NK-92 (cell line): ENCODE data around the gene TRIM52.
"Not testable (repeated sequence)": the region's sequence is repeated elsewhere in the genome, so short reads cannot be mapped to it uniquely, and the experiment has no call there.

Experiments used
- DNase-seq: peaks from one replicate; lab custom pipeline; 2025; ENCODE audit not compliant: unreplicated experiment; lab: John Stamatoyannopoulos, UW

The TRIM52 gene

GRCh38 chr5:181260720-181261319 lies at the start of gene TRIM52:
Gene TRIM52 (minus strand): TSS chr5:181261143. CDS start chr5:181260813, 330 bp downstream.
- no peak for DNase-seq

DNA sequence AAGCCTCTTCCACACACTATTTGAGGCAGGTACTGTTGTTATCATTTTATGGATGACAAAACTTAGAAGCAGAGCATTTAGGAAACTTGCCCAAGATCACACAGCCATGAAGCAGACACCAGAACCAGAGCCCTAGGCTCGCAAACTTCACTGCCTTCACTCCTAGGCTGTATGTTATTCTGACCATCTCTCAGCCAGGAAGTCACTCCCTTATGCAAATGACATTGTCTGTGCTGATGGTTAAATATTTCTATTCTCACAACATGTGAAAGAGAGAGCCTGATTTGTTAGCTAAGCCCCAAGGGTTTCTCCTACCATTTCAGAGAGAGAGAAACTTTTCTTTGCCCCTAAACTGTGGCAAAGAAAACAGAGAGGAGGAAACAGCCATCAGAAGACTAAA lies 26.4 kb upstream of the TRIM52 start:
- DNase-seq, result not testable (repeated sequence)

DNA sequence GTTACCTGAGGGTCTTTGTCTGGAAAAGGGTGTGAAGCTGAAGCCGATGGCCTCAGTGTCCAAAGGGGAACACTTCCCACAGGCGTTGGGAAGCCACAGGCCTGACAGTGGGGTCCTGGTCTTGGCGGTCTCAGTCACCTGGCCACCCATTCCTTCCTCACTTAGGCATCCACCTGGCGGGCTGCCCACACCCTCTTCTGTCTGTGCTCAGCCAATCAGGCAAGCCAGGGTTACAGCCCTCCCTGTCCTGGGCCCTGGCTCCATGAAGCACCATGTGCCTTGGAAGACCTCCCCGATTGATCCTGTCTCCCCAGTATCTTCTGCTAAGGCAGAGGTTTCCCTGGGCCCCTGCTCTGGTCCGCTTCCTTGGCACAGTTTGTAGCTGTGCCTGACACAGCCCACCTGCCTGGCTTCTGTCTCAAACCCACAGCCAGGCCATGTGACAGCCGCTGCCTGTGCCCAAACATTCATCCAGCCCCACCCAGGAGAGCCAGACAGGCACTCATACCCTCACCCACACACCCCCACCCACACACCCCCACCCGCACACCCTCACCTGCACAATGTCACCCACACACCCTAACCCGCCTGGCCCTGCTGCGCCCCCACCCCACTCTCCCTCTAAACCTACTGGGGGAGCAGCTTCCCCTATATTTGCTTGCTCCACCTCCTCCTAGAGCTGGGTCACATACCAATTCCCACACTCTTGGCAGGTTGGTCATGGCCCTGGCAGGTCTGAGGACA lies 25.2 kb upstream of the TRIM52 start:
- not testable (repeated sequence) for DNase-seq

- not testable (repeated sequence) for DNase-seq
These were observed 23.2 kb upstream of the TRIM52 start for GRCh38 chr5:181283841-181284755.

GRCh38 chr5:181283347-181283746 lies 22.4 kb upstream of the TRIM52 start:
- DNase-seq, result no peak

DNA sequence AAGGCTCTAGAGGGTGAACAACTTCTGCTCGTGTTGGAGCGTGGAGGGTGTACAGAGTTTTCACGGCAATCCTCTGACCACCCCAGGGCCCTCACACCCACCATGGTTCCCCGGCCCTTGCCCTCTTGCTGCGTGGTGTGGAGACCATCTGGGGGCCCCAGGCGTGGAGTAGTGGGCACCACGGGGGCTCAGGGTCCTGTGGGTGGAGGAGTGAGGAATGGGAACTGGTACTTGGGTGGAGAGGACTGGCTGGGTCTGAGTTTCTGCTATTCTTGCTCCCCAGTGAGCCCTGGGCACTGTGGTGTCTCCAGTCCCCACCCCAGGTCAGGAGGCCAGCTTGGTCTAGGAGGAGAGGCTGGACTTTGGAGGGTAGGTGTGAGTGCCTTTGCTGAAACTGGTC lies 21.9 kb upstream of the TRIM52 start:
- no peak for DNase-seq

GRCh38 chr5:181282415-181282814 lies 21.5 kb upstream of the TRIM52 start:
- not testable (repeated sequence) for DNase-seq

GRCh38 chr5:181281984-181282316 lies 21.0 kb upstream of the TRIM52 start:
- DNase-seq, result no peak

GRCh38 chr5:181281077-181281983 lies 20.4 kb upstream of the TRIM52 start:
- no peak for DNase-seq

GRCh38 chr5:181280251-181280762 lies 19.4 kb upstream of the TRIM52 start:
- DNase-seq, result no peak

DNA sequence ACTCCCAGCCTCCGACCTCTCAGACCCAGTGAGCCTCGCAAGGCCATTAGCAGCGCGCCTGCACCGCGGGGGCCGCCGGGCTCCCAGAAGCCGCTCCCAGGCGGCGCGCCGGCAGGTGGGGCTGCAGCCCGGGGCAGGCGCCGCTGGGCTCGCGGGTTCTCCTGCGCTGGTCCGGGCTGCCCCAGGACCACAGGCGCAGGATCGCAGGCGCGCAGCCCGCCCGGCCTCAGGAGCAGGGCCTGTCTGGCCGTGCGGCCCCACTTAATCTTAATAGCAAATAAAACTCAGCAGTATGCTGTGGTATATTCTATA lies 12.4 kb upstream of the TRIM52 start:
- not testable (repeated sequence) for DNase-seq

- no peak for DNase-seq
These were observed 10.1 kb upstream of the TRIM52 start for GRCh38 chr5:181271081-181271480.

- DNase-seq, result not testable (repeated sequence)
These were observed 7.0 kb upstream of the TRIM52 start for GRCh38 chr5:181267907-181268306.

- not testable (repeated sequence) for DNase-seq
These were observed 6.5 kb upstream of the TRIM52 start for GRCh38 chr5:181267291-181267904.

GRCh38 chr5:181265092-181265671 lies 4.2 kb upstream of the TRIM52 start:
- DNase-seq, result no peak

DNA sequence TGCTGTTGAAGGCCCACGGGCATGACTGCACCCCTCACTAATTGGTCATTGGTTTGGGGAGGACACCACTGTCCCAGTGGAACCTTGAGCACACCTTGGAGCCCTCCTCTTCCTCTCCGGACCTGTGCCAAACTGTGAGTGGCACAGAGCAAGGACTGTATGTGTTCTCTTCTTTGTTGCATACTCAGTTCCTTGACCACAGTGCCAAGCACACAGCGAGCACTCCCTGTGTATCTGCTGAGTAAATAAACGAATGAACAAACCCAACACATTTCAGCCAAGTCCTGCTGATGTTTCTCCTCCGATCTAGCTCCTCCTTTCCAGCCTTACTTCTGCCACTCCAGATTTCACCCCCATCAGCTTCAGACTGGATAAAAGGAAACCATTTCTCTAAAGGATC lies 2.7 kb upstream of the TRIM52 start:
- no peak for DNase-seq

DNA sequence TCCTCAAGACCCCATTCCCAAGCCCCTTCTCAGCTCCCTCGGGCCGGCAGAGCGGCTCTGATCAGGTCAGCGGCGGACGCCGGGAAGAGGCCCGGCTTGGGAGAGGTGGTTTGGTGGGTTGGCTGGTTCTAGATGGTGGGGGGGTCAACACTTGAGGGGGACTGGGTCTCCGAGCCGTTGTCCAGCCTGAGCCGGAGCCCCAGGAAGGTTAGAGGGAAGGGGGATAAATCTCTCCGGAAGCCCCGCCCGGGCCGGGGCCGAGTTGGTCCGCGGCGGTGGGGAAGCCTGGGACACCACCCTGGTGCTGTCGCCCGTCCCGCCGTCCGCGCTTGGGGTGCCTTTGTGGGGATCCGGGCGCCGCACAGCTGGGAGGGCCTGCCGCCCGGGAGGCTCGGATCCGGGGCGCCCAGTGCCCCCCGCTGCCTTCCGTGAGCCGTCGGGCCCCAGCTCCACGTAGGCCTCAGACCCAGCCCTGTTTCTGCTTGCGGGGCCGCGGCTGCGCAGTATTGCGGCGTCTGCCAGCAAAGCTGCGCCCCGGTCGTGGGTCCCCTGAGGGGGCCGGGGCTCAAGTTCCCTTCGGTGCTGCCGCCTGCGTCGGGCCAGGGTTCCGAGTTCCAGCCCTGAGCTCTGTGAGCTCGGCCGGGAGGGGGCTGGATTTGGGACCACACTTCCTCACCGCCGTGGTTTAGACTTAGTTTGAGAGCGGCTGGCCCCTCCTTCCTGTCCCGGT lies 542 bp upstream of the TRIM52 start:
- DNase-seq, result no peak

- no peak for DNase-seq
These were observed 796 bp downstream of the TRIM52 start for GRCh38 chr5:181259974-181260719.
